Activated gamma-delta T cell treated with anti-CD3 and anti-CD28 coated beads, Interleukin-2, amount 50 U/mL, for 16 hours (primary cell): ENCODE measurements around the gene ASTN2.

ENCODE experiments used
- DNase-seq: peaks from one replicate; pipeline ENCODE4 v3.0.0-alpha.2; 2020; ENCODE audit warnings: low read depth

The ASTN2 gene

DNA sequence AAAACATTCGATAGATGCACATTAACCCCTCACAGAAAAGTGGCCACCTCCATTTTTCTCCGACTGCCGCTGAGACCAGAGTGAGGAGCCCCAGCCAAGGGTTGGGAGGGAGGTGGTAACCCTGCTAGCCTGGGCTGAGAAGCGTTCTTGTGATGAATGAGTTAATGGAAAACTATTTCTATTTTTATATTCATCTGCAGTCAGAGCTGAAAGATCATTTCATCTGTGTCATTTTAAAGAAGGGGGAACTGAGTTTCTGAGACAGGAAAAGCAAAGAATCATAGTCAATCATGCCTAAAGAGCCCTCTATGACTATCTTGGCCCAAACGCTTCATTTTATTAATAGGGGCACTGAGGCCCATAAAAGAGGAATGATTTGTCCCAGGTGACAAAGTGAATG is 1031.7 kb downstream of the ASTN2 start:
- DNase-seq = no peak

DNA sequence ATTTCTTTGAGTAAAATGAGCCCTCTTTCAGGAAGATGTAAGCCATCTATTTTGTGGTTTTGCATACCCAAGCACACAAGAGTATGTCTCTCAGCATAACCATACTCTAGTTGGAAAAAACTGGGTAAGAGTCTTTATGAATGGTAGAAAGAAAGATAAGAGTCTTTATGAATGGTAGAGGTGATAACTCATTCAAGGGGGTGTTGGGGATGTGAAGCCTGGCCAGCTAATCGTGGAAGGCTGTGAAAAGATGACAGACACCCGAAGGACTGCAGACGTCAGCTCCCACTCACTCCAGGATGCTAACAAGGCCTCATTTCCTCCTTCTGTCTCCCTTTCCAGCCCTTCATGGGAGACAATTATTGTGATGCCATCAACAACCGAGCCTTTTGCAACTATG is 1032.8 kb downstream of the ASTN2 start:
- DNase-seq = no peak

DNA sequence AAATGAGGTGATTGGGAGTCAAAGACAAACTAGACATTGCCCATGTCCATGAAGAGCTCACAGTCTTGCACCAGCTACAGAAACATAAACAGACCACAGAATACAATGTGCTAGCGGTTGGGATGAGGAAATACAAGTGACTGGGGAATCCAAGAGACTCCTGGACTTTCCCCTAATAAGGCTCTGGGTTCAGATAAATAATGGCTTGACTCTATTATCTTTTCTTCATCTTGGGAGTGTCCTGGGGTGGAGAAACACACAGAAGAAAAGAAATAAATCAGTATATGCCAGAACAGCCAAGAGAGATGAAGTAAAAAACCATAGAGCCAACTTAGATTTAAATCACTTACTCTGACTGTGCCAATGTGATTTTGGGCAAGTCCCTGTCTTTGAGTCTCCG is 1033.5 kb downstream of the ASTN2 start:
- DNase-seq = no peak

DNA sequence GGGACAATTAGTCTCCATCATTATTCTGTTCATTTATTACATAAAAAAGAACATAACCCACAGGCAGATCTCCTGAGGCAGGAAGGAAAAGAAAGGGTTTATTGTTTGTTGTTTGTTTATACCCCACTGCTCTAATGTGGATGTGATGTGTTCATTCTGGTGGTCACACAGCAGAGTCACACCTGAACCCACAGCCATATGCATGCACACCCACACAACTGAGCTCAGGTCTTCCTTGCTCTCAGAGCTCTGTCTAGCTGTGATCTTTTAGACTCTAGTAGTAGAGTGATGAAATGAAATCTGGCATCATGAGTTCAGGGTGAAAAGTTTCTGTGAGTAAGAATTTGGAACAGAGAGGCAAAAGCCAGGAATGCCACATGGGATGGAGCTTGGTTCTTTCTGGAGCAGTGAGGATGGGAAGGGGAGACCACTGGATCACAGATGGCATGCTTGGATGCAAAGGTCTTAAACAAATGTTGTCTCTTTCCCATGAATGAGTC is 1034.3 kb downstream of the ASTN2 start:
- DNase-seq = no peak

DNA sequence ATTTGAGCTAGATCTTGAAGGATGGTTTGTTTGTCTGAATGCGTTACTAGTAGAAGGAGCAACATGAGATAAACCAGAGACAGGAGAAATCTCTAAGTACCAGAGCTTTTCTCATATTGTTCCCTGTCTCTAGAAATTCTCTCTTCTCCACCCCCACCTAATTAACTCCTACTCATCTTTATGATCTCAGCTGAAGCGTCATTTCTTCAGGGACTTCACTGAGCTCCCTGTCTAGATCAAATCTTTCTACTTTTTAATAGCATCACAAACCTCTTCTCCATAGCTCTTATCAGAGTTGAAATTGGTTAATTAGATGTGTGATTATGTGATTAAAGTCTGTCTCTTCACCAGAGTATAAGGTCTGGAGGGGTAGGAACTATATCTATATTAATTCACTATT is 1035.0 kb downstream of the ASTN2 start:
- no peak for DNase-seq

DNA sequence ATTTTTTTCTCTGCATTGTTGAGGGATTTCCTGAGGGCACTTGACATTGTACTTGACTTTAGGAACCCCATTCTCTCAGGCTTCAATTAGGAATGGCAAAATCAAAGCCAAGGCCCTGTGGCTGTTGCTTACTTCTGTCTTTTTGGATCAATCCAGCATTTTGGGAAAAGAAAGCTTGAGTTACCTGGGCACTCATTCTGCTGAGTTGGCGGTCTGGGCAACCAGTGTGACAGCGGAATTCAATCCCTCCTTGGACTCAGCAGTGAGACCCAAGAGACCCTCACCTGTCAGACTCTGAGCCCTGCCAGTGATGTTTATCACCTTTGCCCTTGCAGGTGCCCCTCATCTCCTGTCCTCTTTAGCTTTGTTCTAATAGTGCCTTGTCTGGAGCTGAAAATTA is 1036.0 kb downstream of the ASTN2 start:
- DNase-seq = no peak

DNA sequence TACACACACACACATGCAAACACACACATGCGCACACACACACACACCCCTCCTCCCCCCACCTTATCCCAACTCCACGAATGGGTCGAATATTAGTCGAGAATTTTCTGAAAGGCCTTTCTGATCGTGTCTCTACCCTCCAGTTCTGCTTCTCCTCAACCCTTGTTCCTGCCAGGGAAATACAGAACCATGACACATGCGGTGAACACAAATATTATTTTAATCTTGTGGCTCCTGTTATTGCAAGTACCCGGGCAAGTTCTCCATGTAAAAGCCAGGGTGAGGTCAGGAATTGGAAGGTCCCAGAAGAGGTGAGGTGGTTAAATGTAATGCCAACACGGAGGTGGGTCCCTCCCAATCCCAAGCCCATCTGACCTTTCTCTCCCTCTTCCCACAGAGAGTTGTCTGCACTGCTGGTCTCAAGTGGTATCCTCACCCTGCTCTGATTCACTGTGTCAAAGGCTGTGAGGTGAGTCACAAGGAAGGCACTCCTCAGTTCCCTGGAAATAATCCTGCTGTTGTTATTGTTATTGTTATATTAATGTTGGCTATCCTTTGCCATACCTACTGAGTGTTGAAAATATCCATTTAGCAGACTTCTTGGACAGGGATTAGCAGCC is 1037.6 kb downstream of the ASTN2 start:
- no peak for DNase-seq
